Mucosa of descending colon (tissue), 3 donors: ENCODE data around the gene MAGI2. TPM values are rescaled to one million over a fixed set of nuclear protein-coding genes. Genes with fewer than 3 reads are reported as not detected.

Experiments used
- ATAC-seq: fragments of 200-7000 bp; cut with Tn5 transposase; one replicate; pipeline ENCODE4 v1.9.1; 2020; ENCODE audit warnings: mild to moderate bottlenecking, moderate library complexity
- DNase-seq, 3 donors: peaks; one replicate each; pipeline ENCODE4 v3.0.0-alpha.2; 2020
- H3K36me3 ChIP-seq: fragments of 200-600 bp; one replicate; pipeline ENCODE4 v1.8.0; 2021; ENCODE audit warnings: low read depth, mild to moderate bottlenecking
- H3K4me1 ChIP-seq: fragments of 200-600 bp; one replicate; pipeline ENCODE4 v1.8.0; 2021; ENCODE audit warnings: low read depth, mild to moderate bottlenecking
- H3K4me3 ChIP-seq: fragments of 200-600 bp; one replicate; pipeline ENCODE4 v1.8.0; 2021; ENCODE audit warnings: mild to moderate bottlenecking
- H3K9me3 ChIP-seq: fragments of 200-600 bp; one replicate; pipeline ENCODE4 v1.8.0; 2021; ENCODE audit warnings: mild to moderate bottlenecking
- CTCF ChIP-seq: fragments of 200-600 bp; IDR thresholded peaks from one replicate; pipeline ENCODE4 v1.8.0; 2022; ENCODE audit warnings: antibody characterized with exemption, mild to moderate bottlenecking
- intact Hi-C, 2 donors: fragments of 100-400 bp; cut with DNase I in 1 of 2; cut with micrococcal nuclease in 1 of 2; formaldehyde crosslinking; loops; one replicate each; pipeline versions ENCODE4 v1.11.0 to v1.11.1; 2022; cut with DNase I, micrococcal nuclease
- total RNA-seq, 3 donors: library from RNA; stranded (reverse); fragmentation: NEBNext Ultra II Directional in 2 of 3; extraction: Animal tissue kit (Norgen Biotek cat#: 25700) in 2 of 3; gene quantifications; one replicate each; pipeline versions ENCODE4 v1.2.1 to v1.2.4, GENCODE V29; 2021 to 2023
- donor health status: DM: no; HTN: no; CAD: no; lungs with moderate emphysema.
- donor health status: DM: no; HTN: no; CAD: no.
- donor health status: DM: no; HTN: yes; CAD: no.

Gene MAGI2
- total RNA-seq, 3 donors from 2014 or later = 1.9 to 14.5 (median 2.7) TPM

- TF ChIP-seq CTCF = no peak
- intact Hi-C loops = no loop called here
- Histone ChIP-seq H3K9me3 (no peaks in the 10 kb centered on the region), H3K4me3 (no peak overlapping the region), H3K4me1 (no peaks in the 10 kb centered on the region), H3K36me3 (no peaks in the 10 kb centered on the region)
- ATAC-seq (no peak), DNase-seq (no peak)
Measured at GRCh38 chr7:78206769-78207168, 1246.7 kb downstream of the MAGI2 start.

DNA sequence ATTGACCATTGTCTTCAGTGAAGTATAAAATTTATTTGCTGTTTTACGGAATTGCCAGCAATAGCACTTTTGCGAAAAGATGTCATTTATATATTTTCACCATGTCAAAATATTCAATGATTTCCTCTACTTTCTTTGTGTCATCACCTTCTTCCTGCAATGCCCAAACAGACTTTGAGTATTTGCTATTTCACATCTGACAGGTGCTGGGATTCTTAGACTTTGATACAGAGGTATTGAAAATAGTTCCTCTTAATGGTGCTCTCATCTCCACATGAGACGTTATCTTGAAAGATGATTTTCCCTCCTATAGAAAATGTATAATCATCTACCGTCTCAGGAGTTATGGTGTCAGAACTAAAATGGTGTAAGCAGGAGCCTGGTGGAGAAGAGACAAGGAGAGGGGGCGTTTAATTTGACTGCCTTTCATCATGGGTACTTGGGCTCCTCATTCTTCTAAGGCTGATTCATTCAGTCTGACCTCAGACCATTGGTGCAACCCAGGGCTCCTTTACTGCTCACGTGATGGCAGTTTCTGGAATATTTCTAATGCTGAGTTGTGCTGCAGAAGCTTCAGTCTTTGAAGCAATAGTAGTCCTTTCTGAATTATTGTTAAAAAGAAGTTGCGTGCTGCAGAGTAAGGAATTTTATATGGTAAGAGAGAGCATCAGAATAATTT, 1250.3 kb downstream of the MAGI2 start:
- DNase-seq (no peak), ATAC-seq (no peak)
- no peaks in the 10 kb centered on the region for H3K9me3 ChIP-seq
- H3K4me1 ChIP-seq = no peaks in the 10 kb centered on the region
- no peak for TF ChIP-seq CTCF
- no peaks in the 10 kb centered on the region for H3K36me3 ChIP-seq
- H3K4me3 ChIP-seq = no peak overlapping the region
- intact Hi-C loops = no loop called here

DNA sequence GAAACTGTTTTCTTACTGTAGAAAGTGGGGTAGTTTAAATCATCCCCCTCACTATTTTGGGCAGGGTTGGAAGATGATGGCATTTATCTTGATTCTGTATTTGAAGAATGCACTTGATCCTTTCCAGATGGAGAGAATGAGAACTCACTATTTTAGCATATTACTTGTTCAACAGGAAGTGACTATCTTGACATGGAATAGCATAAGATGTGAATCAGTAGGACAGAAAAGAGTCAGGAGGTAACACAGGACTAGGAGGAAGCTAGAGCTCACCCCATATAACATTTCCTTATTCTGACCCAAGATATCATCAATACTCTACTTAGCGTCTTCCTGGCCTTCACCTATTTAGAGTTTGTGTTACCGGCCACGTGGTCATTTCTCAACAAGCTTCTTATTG, 1254.7 kb downstream of the MAGI2 start:
- H3K9me3 ChIP-seq = no peaks in the 10 kb centered on the region
- H3K36me3 ChIP-seq = no peaks in the 10 kb centered on the region
- no peak overlapping the region for H3K4me3 ChIP-seq
- intact Hi-C loops = no loop called here
- no peak for ATAC-seq
- TF ChIP-seq CTCF = no peak
- no peaks in the 10 kb centered on the region for H3K4me1 ChIP-seq
- DNase-seq = no peak

GRCh38 chr7:78197447-78197846, 1256.0 kb downstream of the MAGI2 start:
- no peaks in the 10 kb centered on the region for H3K36me3 ChIP-seq
- no peaks in the 10 kb centered on the region for H3K9me3 ChIP-seq
- no peaks in the 10 kb centered on the region for H3K4me1 ChIP-seq
- intact Hi-C loops = no loop called here
- no peak for DNase-seq
- ATAC-seq = no peak
- no peak for TF ChIP-seq CTCF
- no peak overlapping the region for H3K4me3 ChIP-seq

DNA sequence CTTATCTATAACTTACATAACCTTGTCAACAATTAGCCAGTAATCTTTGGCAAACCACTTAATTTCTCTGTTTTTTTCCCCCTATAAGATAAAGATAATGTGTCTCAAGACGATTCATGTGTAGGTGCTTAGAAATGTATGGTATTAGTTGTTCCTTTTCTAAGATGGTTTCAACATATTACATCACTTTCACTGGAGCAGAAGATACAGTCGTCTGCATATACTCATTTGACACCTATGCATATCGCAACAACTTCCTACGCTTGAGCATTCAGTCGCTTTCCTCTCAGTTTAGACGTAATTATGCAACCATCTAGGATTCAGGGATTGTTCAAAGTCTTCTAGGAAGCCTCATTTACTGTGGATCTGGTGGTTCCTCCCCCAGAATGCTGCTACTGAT, 1258.2 kb downstream of the MAGI2 start:
- DNase-seq (no peak), ATAC-seq (no peak)
- TF ChIP-seq CTCF = no peak
- no peaks in the 10 kb centered on the region for H3K36me3 ChIP-seq
- H3K9me3 ChIP-seq = no peaks in the 10 kb centered on the region
- no peak overlapping the region for H3K4me3 ChIP-seq
- intact Hi-C loops = no loop called here
- no peaks in the 10 kb centered on the region for H3K4me1 ChIP-seq

DNA sequence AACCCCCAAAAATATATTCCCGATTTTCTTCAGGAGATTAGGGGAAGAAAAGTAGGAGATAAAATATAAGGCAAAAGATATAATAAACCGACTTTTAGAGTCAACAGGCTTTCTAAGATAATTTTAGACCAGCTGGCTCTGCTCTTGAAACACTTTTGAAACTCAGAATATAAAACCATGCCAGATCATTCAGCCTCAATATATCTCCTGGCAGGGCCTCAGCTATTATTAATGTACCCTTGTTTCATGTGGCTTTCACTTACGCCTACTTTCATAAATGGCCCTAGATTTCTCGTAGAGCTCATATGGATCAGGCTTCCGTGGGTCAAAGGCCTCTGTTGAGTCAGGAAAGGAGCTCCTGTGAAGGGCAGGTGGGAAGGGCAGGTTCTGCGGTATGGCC, 1258.9 kb downstream of the MAGI2 start:
- Histone ChIP-seq H3K4me3 (no peak overlapping the region), H3K36me3 (no peaks in the 10 kb centered on the region), H3K9me3 (no peaks in the 10 kb centered on the region), H3K4me1 (no peaks in the 10 kb centered on the region)
- DNase-seq (no peak), ATAC-seq (no peak)
- no peak for TF ChIP-seq CTCF
- intact Hi-C loops = no loop called here
